ENCODE data around the gene ARHGEF12.

The ARHGEF12 gene

DNA sequence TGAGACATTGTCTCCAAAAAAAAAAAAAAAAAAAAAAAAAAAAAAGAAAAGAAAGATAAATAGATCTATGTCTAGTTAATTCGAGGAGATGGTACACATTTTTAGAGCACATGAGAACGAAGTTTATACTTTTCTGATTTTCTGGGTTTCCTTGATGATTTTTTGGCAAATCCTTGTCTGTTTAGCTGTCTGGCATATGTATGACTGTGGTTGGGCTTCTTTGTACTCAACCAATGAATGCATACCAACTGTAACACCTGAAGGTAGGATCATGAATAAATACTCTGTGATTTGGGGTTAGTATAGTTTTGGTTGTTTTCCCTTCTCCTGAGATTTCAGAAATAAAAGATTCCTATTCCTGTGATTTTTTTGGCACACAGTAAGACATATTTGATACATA is 63.1 kb downstream of the ARHGEF12 start:
- no peak overlapping the region for H3K27ac ChIP-seq
- TF ChIP-seq ZFX (IDR thresholded peaks at IDR 0.05; ENCODE audit: borderline replicate concordance), result no peak
- no peak for TF ChIP-seq CTCF (IDR thresholded peaks at IDR 0.05)

- H3K27ac ChIP-seq, result no peak overlapping the region
Observed at GRCh38 chr11:120400564-120401364, 64.6 kb downstream of the ARHGEF12 start.

DNA sequence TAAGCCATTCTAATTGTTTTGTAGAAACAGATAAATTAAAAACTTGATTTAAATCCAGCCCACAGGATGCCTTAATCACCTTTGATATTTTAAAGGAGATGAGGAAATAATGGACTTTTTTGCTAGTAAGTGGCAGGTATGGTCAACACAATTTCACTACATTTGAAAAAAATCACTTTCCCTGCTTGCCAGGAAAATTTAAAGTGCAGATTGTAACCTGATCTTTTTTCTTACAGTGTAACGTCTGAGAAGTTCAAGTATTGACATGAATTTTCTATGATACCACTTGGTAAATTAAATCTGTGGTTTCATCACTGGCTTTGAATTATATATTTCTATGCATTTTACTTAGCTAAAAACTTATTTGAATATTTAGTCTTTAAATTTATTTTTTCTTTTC is 65.3 kb downstream of the ARHGEF12 start:
- TF ChIP-seq ZFX (IDR thresholded peaks at IDR 0.05; ENCODE audit: borderline replicate concordance) (no peak), CTCF (IDR thresholded peaks at IDR 0.05) (no peak)
- H3K27ac ChIP-seq, result no peak overlapping the region

More at GRCh38 chr11:120400564-120401364, 64.6 kb downstream of the ARHGEF12 start:
- no peak for TF ChIP-seq ZFX (IDR thresholded peaks at IDR 0.05; ENCODE audit: borderline replicate concordance)
- no peak for TF ChIP-seq CTCF (IDR thresholded peaks at IDR 0.05)

- TF ChIP-seq CTCF (IDR thresholded peaks at IDR 0.05), result no peak
- TF ChIP-seq ZFX (IDR thresholded peaks at IDR 0.05; ENCODE audit: borderline replicate concordance), result no peak
- H3K27ac ChIP-seq, result no peak overlapping the region
Observed at GRCh38 chr11:120403966-120404365, 67.8 kb downstream of the ARHGEF12 start.

DNA sequence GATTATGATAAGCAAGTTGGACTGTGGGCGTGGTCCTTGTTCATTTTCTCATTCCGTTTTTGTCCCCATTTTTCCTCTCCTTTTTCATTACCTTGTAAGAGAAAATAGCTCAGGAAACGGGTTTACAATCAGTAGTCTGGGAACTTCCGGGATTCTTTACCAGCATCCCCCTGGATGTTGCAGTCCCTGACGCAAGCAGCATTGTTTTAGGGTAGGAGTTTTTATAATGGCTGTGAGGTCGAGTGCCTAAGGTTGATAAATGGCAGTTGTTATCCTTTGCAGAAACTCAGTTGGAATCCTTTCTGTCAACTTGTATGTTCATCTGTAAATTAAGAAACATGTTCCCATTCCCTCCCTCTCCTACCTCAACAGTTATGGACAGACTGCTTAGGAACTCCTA is 68.3 kb downstream of the ARHGEF12 start:
- no peak overlapping the region for H3K27ac ChIP-seq
- TF ChIP-seq ZFX (IDR thresholded peaks at IDR 0.05; ENCODE audit: borderline replicate concordance) (no peak), CTCF (IDR thresholded peaks at IDR 0.05) (no peak)

- no peak overlapping the region for H3K27ac ChIP-seq
- TF ChIP-seq ZFX (IDR thresholded peaks at IDR 0.05; ENCODE audit: borderline replicate concordance) (no peak), CTCF (IDR thresholded peaks at IDR 0.05) (no peak)
Observed at GRCh38 chr11:120409655-120410054, 73.4 kb downstream of the ARHGEF12 start.

- no peak overlapping the region for H3K27ac ChIP-seq
- TF ChIP-seq ZFX (IDR thresholded peaks at IDR 0.05; ENCODE audit: borderline replicate concordance) (no peak), CTCF (IDR thresholded peaks at IDR 0.05) (no peak)
Observed at GRCh38 chr11:120410622-120411380, 74.6 kb downstream of the ARHGEF12 start.

All from 22Rv1 (cell line).